EL (cell line): Measurements from ENCODE around the gene ERG.

ENCODE experiments used
- DNase-seq: peaks from one replicate; pipeline ENCODE4 v3.0.0-alpha.2; 2016

The ERG gene

DNA sequence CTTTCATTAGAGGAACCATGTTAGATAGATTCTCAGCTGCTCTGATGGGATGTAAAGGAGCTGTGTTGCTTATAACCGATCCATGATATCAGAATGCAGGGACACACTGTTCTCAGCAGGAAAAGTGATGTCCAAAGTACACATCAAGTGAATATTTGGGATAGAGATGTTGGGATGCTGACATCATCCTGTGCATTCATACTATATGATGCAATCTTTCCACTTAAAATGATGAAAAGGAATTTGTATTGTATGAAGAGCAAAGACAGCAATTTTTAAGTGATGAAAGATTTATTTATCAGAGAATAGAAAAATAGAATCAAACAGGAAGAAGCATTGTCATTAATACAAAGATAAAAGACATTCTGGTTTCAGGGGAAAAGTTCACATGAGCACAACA, 110.1 kb downstream of the ERG start:
- peak; percentile 12 for DNase-seq

DNA sequence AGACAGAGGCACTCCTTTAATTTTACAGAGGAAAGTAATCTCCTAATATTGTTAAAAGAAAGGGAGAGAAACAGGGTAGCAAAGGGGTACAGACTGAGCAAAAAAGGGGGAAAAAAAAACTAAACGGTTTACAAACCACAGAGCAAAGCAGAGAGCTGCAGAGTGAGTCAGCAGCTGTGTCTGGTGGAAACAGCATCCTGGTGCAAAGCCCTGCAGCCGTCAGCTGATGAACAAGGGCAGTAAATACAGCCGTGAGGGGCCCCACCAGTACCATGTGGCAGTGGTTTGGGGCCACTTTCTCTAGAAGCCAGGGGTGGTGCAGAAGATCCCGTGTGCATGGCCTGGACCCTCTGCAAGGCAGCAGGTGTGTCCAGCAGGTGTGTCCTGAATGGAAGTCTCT, 111.3 kb downstream of the ERG start:
- DNase-seq = peak; percentile 35

DNA sequence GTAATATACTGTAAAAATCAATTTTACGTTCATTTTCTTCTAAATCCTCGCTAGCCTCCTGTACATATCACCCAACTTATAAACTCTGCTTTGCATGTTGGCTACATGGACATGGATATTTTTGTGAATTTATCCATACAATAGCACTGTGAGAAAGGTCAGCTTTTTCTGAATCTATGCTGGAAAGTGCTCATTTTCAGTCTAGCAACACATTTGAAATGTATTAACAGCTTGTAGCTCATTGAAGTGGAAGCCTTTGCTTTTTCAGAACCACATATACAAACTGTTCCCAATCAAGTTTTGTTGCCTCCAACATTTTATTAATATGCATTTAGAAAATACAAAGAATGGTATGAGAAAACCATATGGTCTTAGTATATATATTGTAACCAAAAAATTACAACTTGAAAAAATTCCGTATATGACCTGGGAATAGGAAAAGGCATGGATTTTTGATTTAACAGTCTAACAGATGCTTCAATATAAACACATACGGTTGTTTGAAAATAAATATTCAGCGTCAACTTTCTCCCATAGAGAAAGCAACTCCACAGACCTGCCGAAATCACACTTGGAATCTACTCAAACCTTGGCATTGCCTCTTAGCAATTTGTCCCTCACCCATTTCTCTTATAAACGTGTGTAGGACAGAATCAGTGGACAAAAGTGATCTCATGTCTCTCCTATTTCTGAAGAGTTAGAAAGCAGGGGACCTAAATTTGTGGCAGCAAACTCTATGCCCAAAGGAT, 112.7 kb downstream of the ERG start:
- no peak for DNase-seq

DNA sequence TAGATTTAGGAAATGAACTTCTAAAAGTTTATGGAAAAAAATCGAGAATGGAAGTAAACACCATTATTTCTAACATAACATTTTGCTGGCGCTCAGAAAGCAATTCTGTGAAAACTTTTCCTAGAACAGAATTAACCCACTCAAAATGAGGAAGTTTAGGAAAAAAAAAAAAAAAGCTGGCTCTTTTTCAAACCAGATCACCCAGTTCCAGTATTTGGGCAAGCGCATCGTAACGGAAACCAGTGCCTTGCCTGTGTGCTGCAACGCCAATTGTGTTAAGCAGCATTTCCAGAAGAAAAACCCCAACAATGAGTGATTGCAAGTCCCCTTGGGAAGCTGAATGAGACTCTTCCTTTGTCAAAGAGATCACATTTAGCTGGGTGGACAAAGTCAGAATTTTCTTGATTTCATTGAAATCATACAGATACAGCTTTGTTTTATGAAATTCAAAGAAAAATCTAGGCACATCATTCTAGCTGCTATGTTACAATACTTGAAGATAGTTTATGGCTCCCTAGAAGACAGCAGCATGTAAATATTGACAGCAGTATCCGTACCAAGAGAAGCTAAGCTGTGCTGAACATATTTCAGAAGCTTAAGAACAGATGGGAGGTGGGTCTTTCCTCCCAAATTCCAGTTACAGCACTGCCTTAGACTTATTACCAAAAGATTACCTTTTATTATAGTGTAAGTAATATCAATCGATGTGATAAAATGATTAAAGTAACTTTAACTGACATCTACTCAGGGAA, 113.4 kb downstream of the ERG start:
- DNase-seq = no peak

DNA sequence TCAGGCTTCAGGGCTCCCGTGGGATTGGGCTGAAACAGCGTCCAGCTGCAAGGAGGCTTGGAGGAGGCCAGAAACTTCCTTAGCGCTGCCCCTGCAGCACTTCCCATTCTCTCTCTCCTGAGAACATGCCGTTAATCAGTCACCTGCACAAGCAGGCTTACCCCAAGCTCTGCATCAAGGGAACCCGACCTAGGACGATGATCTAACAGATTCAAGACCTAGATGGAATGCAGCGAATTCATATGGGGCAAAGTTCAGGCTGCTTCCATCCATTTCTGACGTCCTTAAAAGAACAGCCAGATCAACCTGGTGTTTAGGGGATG, 114.1 kb downstream of the ERG start:
- DNase-seq = no peak

DNA sequence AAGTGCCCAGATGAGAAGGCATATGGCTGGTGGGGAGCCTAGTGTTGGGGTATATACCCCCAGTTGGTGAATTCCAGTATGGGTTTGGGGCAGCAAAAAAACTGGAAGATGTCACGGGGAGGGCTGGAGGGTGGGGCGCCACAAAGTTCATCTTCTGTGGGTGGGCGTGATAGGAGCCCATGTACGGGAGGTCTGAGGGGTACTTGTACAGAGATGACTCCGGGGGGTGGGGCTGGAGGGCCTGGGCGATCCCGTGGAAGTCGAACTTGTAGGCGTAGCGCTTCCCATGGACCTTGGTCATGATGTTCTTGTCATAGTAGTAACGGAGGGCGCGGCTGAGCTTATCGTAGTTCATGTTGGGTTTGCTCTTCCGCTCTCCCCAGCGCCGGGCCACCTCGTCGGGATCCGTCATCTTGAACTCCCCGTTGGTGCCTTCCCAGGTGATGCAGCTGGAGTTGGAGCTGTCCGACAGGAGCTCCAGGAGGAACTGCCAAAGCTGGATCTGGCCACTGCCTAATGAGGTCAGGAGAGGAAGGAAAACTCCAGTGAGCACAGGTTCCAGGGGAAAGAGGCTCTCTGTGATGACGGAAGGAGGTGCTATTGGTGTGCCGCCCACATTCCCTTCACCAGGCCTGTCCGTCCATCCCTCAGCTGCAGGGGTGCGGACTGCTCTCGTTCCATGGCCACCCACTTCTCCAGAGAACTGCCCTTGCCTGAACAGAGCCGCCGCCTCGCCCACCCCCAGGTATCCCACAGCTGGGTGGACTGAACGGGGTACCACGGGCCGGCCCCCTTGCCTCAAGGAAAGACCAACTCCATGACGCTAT, 114.7 kb downstream of the ERG start:
- no peak for DNase-seq

DNA sequence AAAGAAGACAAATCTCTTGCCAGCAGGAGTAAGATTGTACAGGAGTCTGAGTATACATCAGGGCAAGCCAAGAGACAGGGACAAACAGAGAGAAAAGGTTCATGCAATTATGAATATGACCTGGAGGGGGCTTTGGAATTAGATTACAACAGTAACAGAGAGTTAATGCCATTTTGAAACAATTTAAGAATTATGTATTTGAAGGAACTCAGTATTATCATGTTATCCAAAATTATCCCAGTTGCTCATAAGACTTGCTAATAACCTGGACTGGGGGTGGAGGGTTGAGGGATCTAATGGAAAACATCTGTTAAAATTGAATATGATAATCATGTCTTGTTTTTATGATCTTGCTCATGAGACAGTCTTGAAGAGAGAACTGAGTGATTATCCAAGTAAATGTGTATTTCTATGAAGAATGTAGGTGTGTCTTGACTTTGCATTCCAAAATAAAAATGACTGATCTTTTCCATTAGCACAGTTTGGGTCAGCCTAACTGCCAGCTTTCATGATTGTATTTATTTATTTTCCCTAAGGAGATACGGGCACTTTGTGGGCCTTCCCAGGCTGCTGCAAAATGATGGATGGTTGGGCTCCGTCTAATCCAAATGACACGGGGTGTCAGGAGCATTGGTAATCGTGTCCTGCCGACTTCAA, 117.7 kb downstream of the ERG start:
- peak; percentile 28 for DNase-seq

DNA sequence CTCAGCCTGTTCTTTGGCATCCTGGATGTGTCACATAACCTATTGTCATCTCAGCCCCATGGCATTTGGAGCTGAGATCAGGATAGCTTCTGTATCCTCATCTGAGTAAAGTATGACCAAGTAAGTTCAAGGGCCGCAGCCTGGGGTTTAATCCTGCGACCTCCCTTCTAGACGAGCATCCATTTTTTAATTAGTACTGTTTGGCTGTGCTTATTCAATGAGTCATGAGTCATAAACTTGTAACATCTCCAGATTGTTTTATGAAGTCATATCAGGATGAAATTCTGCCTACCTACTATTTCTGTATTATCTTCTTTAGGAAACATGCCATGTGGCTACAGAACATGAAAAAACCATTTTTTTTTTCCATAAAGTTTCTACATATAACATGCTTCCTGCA, 119.1 kb downstream of the ERG start:
- DNase-seq = peak; percentile 7

DNA sequence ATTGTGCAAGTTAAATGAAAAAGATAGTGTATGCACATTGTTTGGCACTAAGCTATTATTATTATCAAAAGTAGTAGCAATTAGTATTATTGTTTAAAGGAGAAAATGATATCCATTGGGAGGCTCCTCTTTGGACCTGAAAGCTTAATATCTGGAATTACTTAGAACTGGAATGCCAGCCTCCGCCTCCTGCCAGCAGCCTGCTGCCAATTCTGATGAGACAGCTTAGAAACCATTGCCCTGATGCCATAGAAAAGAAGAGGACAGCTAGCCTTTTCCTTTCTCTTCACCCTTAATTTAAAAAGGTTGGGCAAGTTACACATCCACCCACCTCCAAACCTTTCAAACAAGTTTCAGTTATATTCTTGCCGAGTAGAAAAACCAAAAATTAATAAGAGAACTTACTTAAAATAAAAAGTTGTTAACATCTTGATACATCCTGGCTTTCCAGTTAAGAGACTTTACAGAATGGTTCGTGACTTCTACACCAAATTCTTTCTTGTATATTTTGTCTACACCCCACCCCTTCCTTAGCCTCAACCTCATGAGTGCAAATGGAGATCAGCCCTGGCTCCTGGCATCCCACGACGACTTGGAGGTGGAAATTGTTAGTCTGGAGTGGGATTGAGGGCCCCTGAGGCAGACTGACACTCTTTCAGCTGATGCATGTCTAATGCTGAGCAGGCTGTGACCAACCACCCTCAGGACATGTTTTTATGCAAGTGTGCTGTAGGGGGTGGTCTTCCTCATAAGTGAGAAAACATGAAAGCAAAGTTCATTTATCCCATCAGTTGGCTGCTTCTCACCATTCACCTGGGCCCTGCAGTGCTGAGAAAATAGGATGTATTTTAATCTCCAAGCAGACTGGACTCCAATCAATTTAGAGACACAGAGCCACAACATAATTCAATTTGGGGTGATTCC, 120.8 kb downstream of the ERG start:
- DNase-seq = peak; percentile 18

DNA sequence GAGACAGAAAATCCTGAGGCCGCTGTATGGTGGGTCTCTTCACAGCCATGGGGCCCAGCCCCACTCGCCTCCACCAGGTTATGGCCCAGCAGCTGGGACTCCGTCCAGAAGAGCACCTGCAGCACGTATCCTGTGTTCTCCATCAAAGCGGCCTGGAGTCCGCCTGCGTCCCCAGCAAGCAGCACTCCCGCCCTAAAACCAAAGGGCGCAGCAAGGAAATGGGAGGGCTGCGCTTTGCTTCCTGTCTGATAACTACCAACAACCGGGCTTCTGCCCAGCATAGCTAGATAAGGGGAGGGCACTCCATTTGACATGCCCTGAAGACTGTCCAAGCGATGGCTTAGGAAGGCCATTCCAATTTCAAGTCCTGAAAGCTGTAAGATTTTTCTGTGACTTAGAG, 121.6 kb downstream of the ERG start:
- DNase-seq = no peak

DNA sequence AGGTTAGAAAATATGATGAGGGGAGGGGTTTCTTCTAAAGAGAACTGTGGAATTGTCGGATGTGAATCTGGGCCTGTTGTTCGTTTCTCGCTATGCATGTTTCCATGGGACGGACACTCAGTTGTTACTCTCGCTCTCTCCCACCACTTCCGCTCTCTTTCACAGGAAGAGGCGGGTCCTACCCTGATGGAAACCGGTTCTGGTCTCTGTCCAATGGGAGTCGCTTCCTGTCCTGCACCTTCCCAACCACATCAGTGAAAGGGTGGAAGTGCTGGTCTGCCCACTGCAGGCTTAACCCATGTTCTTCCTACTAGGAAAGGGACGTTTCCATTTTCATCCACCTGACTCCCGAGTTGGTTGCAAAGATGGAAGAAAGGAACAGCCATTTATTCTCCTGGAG, 122.0 kb downstream of the ERG start:
- DNase-seq = no peak

DNA sequence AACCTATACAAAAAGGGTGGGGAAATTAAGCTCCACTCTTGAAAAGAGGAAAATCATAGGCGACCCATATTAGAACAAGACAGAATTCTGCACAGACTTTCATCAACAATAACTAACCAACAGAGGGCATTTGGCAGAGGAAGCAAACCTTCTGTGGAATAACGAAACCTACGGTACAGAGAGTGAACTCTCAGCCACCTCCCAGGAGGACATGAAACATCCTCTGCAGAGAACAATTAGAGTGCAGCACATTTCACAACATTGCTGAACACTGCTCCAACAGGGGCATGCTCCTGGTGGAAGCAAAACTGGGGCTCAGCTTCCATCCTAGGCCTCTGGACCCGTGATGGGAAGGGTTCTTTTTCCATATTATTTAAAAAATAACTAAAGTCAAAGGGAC, 130.6 kb downstream of the ERG start:
- DNase-seq = no peak

DNA sequence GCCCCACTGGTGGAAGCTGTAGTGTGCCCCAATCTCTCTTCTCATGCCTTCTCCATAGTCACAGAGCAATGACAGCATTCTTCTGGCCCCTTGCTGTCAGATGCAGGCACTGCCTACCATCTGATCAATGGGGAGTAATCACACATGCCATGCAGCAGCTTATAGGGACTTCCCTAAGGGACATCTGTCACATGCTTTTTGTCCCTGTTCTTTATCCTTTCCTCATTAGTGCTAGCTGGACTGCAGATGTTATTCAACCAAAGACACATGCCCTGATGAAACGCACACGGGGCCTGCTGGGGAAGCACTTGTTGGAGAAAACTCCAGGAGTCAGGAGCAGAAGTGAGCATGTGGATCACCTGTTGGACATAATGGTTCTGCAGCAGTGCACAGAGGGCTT, 132.8 kb downstream of the ERG start:
- no peak for DNase-seq

DNA sequence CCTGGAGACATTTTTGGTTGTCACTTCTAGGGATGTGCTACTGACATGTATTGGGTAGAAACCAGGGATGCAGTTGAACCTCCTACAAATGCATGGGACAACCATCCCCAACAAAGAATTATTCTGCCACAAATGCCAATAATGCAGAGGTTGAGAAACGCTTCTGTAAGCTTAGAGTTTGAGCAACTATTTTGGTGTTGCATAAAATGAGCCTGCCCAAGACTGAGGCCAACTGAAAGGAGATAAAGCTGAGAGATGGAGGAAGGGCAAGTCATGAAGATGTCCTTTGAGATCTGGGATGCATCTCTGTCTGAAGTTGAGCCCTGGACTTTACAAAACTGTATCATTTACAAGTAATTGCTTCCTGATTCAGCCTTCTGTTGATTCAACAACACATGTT, 134.6 kb downstream of the ERG start:
- DNase-seq = no peak

DNA sequence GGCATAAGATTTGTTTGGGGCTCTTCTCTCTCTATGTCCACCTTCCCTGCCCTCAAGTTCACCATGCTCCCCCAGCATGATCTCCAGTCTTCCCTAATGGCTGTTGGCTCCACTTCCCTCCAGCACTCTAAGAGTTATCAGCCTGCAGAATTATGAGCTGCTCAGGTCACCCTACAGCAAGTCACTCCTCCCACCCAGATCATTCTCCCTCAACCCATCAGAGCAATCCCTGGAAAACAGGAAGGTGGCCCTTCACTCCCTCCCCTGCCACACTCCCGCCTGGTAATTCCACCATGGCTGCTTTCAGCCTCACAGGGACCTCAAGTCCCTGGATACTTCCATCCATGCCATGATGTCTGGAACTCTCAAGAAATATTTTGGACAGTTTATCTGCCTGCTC, 137.0 kb downstream of the ERG start:
- no peak for DNase-seq

DNA sequence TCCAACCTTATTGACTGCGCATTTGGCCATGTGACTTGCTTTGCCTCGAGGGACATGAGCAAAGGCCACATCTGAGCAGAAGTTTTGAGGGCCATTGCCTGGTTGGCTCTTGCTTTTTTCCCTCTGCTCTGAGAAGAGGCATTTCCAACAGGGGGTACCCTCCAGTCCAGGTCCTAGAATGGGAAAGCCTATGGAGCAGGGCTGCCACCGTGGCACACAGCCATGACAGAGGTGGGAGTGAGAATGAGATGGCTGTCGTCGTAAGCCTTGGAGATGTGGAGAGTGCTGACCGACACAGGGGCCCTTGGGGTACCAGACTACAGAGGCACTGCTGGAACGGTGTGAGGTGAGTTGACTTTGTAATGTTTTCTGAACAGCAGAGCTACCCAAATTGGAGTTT, 138.4 kb downstream of the ERG start:
- no peak for DNase-seq

DNA sequence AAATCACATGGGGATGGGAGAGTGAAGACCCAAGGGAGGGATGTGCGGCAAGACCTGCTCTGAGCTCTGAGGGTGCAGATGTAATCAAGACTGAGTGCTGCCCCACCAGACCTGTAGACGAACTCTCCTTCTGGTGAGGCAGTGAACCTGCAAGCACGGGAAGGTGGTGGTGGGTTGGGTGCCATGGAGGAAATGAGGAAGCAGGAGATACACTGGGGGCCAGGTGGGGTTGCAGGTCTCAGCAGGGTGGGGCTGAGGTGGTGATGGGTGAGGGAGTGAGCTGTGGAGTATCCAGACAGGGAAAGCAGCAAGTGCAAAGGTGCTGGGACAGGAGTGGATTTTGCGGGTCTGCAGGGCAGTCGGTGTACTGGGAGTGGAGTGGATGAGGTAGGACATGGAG, 139.2 kb downstream of the ERG start:
- no peak for DNase-seq

DNA sequence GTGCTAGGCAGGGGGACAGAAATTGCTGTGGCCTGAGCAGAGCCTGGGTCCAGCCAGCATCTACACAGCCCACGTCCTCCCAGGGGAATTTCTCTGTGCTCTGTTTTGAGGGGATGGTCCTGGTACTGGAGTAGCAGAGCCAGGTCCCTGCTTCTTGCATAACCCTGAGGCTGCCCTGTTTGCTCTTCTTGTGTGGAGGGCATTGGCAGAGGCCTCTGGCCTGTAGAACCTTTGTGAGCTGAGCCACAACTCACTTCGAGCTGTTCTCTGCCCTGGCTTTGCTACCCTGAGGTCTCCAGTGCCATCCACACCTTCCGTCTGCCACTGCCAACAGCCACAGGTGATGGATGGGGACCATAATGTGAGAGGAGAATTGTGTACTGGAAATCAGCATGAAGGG, 139.6 kb downstream of the ERG start:
- DNase-seq = no peak

DNA sequence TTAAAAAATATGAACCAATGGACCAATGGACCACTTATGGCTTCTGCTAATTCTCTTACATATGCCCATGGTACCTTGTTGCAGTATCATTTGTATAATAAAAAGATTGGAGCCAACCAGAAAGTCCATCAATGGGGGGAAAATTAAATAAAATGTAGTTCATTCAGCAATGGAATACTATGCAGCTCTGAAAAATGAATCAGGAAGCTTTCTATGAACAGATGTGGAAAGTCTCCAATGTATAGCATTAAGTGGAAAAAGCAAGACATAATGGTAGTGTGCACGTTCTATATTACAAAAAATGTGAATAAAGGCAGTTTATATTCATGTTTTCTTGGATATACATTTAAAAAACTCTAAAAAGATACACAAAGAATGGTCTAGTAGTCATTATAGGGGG, 140.2 kb downstream of the ERG start:
- DNase-seq = no peak

DNA sequence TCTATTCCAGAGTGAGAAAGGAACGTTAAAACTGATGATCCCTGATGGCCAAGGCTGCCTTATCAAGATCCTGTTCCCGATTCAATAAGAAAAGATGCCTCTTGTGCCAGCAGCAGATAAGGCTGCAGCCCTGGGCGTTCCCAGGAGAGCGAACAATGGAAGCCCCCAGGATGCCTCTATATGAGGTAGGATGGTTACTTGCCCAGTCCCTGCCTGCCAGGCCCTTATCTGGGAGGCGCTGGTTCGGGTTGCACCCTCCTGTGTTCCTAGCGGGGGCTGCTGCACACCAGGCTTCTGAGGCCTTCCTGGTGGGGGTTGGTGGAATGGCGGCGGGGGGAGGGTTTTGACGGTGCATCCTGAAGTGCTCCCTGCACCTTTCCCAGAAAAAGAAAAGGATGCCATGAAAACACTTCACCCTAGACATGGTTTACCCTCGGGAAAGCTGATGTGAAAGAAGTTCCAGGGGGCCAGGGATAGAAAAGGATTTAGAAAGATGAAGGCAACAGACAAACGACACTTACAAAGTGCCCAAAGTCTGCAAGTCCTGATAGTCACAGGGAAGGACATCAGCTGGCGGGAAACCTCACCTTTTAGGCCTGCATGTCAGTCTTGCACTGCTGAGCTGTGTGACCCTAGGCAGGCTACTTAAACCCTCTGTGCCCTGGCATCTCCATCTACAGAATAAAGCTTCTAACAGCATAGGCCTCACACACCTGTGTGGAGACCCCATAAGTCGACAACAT, 141.2 kb downstream of the ERG start:
- no peak for DNase-seq

DNA sequence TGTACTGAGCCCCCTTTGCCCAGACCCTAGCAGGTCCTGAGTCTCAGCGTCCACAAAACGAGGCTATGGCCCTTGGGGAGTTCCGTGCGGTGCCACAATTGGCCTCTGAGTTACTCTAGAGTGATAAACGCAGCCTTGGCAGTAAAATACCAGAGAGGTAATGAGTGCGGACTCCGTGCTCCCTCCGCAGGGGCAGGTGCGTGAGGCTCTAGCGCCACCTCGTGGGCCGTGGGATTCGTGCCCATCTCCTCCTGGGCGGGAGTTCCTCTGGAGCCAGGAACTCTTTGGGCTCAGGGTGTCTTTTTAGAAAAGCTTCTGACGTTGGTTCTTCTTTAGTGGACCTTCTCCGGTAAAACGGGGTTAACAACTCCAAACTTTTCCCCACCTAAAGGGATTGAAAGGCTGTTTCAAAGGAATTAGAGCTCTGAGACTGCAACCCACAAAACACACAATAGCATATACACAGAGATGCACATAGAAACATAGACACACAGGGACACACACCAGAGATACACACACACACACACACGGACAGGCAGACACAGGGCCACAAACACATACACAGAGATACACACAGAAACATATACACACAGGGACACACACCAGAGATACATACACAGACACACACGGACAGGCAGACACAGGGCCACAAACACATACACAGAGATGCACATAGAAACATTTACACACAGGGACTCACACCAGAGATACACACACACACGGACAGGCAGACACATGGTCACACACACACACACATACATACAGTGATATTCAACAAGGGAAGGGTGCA, 142.1 kb downstream of the ERG start:
- peak; percentile 73 for DNase-seq
